Measurements from ENCODE around the gene RAB9A. TPM values are rescaled to one million over a fixed set of nuclear protein-coding genes. Genes with fewer than 3 reads are reported as not detected.

Gene RAB9A
- total RNA-seq = 18.7 and 28.9 TPM in 2 replicates

GRCh38 chrX:13688958-13689740 lies at the start of gene RAB9A:
TSS of gene RAB9A (plus strand) at chrX:13689128. CDS start at chrX:13708747, 19,619 bp downstream.

DNA sequence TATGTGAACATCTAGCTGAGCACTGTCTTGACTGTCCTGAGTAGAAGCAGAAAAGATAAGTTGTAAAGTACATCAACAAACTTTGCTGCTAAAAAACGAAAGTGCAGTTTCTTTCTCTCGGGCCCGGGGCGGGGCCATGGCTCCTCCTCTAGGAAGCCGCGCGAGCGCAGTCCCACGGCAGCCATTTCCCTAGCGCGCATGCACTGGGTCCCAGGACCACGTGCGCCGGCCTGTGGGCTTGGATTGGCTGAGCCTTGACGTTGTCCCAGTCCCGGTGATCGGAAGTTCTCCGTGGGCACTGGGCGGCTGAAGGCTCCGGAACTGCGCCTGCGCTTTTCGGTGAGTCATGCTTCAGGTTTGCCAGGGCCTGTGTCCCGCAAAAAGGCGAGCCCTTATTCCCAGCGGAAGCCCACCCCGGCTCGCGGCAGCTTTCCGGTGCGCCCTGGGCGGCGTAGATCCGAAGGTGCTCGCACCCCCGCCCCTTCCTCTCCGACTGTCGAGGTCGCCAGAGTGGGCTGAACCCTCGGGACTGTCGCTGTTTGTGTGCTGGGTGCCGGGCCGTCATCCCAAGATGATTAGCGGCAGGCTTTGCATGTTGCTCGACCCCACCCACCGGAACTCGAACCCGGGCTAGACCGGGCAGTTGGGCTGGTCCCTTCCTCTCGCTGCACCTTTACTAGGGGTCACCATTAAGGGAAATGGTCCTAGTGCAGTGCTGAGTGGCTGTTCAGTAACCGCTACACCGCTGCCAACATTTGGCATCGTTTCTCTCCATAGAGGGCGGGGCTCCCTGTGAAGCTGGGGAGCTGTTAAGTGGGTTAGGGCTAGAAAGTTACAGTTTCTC lies 35.9 kb upstream of the RAB9A start, which contains the start of gene TCEANC:
Gene TCEANC, plus strand, starts transcription at position 292 of the 844 bp plus-strand sequence. CDS start 9,368 bp downstream, outside the sequence.

GRCh38 chrX:13734278-13735172 lies 45.6 kb downstream of the RAB9A start, which contains the start of the genes OFD1 and TRAPPC2:
TSS of gene OFD1 (plus strand) at chrX:13734748. CDS start at chrX:13735072, 324 bp downstream.
TSS of gene TRAPPC2 (minus strand) at chrX:13734620. CDS start at chrX:13719963, 14,657 bp downstream.

Other genes starting within 250 kb of the RAB9A start
- gene EGFL6, start 119.5 kb upstream of the RAB9A start, total RNA-seq = under 0.01 TPM in 1 of 2 replicates, not detected in the other
- gene TCEANC, start 36.0 kb upstream of the RAB9A start, total RNA-seq = 1.0 and 1.3 TPM in 2 replicates
- 13.7 and 13.8 TPM in 2 replicates for gene TRAPPC2, start 45.5 kb downstream of the RAB9A start, total RNA-seq
- 8.6 and 8.9 TPM in 2 replicates for gene OFD1, start 45.6 kb downstream of the RAB9A start, total RNA-seq
- 0.13 and 1.1 TPM in 2 replicates for gene GPM6B, start 128.0 kb downstream of the RAB9A start, total RNA-seq